ENCODE data around the gene HMGN4. TPM values are rescaled to one million over a fixed set of nuclear protein-coding genes. Genes with fewer than 3 reads are reported as not detected.

The HMGN4 gene
- 10 to 100 TPM; 35.4 to 66.4 (median 57.7) TPM for total RNA-seq

DNA sequence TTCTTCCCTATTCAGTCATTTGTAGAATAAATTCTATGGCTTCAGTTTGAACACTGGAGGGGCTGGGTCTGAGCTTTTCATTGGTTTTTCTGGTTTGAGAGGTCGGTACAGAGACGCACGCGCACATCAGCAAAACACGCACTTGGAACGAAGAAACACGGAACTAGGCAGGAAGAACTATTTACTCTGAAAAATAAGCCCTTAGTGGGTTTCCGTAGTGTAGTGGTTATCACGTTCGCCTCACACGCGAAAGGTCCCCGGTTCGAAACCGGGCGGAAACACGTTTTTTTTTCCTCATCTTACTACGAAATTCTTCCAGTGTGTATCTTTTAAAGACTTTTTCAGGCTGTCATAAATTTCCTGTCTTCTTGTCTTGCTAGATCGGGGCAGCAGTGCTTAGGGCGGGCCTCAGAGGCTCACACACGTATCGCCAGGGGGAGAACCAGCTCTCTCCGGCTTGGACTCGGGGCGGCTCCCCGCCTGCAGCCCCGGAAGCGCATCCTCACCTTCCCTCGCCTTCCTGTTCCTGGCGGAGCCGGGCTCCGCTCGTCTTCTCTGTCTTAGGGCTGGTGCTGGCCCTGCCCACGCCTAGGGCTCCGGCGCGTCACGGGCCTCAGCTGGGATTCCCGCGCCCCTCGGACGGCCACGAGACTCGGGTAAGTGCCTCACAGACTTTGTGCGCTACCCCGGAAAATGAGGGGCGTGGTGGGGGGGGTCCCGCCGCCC is at the start of gene HMGN4:
HMGN4 (plus strand) TSS at position 521 of the 726 bp plus-strand sequence. CDS start 6,841 bp downstream, outside the sequence.
- TF ChIP-seq, protein P1, sequence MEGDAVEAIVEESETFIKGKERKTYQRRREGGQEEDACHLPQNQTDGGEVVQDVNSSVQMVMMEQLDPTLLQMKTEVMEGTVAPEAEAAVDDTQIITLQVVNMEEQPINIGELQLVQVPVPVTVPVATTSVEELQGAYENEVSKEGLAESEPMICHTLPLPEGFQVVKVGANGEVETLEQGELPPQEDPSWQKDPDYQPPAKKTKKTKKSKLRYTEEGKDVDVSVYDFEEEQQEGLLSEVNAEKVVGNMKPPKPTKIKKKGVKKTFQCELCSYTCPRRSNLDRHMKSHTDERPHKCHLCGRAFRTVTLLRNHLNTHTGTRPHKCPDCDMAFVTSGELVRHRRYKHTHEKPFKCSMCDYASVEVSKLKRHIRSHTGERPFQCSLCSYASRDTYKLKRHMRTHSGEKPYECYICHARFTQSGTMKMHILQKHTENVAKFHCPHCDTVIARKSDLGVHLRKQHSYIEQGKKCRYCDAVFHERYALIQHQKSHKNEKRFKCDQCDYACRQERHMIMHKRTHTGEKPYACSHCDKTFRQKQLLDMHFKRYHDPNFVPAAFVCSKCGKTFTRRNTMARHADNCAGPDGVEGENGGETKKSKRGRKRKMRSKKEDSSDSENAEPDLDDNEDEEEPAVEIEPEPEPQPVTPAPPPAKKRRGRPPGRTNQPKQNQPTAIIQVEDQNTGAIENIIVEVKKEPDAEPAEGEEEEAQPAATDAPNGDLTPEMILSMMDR (IDR thresholded peaks at IDR 0.05; ENCODE audit: low read depth): no peak

DNA sequence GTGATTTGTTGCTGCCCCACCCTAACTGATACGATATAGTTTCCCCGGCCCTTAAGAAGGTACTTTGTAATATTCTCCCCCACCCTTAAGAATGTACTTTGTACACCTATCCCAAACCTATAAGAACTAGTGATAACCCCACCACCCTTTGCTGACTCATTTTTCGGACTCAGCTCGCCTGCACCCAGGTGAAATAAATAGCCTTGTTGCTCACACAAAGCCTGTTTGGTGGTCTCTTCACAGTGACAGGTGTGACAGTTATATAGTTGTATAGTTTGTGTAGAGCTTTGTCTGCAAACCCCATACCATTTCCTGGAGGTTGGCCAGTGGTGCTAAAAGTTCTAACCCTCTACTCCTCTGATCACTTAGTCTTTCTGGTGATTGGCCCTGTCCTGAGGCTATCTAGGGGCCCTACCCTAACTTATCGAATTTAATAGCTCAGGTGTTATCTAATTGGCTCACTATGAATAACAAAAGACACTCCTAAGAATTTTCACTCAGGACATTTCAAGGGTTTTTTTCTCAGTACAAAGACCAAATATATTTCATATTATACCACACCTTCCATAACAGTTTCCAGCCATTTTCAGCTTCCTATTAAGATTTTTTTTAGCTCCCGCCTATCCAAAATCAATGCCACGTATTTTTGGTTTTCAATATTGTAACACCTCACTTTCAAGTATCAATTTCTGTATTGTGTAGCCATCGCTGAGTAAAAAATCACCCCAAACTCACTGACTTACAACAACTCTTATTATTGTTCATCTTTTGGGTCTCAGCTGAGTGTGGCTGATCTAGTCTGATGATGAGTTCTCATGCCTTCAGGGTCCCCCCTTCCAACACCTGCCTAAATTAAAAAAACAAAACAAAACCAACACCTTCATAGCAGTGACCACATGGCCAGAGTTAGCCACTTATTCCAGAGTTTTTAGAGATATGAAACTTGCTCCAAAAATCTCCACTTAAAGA is 47.9 kb upstream of the HMGN4 start:
- TF ChIP-seq, protein P1 (IDR thresholded peaks at IDR 0.05; ENCODE audit: low read depth): no peak

DNA sequence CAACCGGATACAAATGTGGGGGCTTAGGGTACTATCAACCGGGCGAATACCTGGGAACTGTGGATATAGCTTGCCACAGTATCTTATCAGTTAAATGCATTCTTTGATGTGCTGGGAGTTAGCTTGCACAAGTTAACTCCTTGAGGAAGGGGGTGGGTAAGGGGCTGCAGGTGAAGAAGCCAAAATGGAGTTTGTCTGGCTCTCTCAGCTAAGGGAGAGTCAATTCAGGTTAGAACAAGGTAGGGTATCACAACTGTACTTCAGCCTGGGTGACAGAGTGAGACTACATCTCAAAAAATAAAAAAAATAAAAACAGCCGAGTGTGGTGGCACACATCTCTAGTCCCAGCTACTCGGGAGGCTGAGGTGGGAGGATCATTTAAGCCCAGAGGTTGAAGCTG is 46.6 kb upstream of the HMGN4 start:
- TF ChIP-seq, protein P1 (IDR thresholded peaks at IDR 0.05; ENCODE audit: low read depth): no peak

DNA sequence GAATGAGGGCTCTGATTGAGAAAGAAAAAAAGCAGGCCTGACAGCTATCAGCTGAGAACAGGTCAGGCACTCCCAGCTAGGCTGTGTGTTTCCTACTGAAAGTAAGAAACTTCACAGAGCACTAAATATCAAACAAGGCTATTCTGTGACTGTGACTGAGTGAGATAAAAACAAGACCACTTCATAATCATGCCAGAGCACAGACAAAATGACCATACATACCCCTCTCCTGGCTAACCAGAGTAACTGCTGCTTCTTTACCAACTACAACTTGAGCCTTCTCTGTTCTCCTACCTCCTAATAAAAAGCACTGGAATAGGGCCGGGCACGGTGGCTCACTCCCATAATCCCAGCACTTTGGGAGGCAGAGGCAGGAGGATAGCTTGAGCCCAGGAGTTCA is 44.9 kb upstream of the HMGN4 start:
- TF ChIP-seq, protein P1 (IDR thresholded peaks at IDR 0.05; ENCODE audit: low read depth): no peak

DNA sequence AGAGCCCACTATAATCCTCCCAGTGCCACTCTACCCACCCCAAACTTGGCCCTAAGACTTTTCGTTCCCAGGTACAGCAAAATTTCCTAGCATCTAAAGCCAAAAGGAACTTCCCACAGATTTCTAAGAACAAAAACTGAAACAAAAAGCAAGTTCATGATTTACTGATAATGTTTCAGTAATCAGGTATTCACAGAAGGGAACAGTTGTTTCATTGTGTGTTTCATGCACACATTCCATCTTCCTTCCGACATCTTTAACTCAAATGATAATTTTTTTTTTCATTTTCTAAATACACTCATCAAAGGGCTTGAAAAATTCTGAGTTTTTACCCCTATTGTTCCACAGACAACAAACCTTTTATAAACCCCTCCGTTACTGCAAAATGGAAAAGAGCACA is 44.0 kb upstream of the HMGN4 start:
- TF ChIP-seq, protein P1 (IDR thresholded peaks at IDR 0.05; ENCODE audit: low read depth): no peak

DNA sequence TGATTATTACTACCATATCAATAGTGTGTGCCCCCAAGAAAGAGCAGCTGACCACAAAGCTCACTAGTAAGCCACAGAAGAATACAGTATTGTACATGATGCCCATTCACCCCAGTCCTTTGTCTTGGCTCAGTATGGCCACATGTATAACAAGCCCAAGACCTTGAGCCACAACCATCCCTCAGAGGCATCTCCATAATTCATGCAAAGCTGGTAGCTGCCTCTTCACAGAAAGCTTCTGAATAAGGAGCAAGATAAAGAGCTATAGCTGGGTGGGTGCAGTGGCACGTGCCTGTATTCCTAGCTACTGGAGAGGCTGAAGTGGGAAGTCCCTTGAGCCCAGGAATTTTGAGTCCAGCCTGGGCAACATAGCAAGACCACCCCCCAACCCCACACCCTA is 42.9 kb upstream of the HMGN4 start:
- TF ChIP-seq, protein P1 (IDR thresholded peaks at IDR 0.05; ENCODE audit: low read depth): no peak

DNA sequence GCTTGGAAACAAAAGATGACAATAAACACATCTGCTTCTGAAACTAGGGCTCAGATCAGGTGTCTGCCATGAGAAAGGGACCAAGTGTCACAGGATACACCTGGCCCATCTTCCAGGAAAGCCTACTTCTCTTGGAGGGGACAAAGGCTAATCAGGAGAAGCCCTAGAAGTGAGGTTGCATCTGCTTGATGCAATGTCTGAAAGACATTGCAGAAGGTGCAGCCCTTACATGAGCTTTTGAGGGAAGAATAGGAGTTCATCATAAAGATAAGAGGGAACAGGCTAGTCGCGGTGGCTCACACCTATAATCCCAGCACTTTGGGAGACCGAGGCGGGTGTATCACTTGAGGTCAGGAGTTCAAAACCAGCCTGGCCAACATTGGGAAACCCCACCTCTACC is 40.6 kb upstream of the HMGN4 start:
- TF ChIP-seq, protein P1 (IDR thresholded peaks at IDR 0.05; ENCODE audit: low read depth): no peak

All from subcutaneous adipose tissue (tissue), 4 donors.